Loucy (cell line): ENCODE measurements around the gene ATG16L1.

Source experiments
- H2AFZ ChIP-seq: fragments of 200-600 bp; sonication (generic); 2 replicates; pipeline ENCODE4 v1.6.0; 2016; ENCODE audit warnings: antibody characterized with exemption, mild to moderate bottlenecking, low read length, moderate library complexity
- H3F3A ChIP-seq: fragments of 200-600 bp; 2 replicates; pipeline ENCODE4 v1.6.0; 2016; ENCODE audit warnings: antibody characterized with exemption, low read depth, mild to moderate bottlenecking
- H3K27me3 ChIP-seq: fragments of 200-600 bp; sonication (generic); 2 replicates; pipeline ENCODE4 v1.6.1; 2014; ENCODE audit warnings: low read length, mild to moderate bottlenecking; ENCODE audit not compliant: insufficient read depth, poor library complexity, severe bottlenecking
- H3K36me3 ChIP-seq: fragments of 200-600 bp; sonication (generic); 2 replicates; pipeline ENCODE4 v1.6.1; 2016; ENCODE audit warnings: low read length; ENCODE audit not compliant: insufficient read depth
- H3K4me1 ChIP-seq: fragments of 200-600 bp; sonication (generic); 2 replicates; pipeline ENCODE4 v1.5.1; 2014; ENCODE audit warnings: low read length, mild to moderate bottlenecking; ENCODE audit not compliant: insufficient read depth, poor library complexity, severe bottlenecking
- H3K4me2 ChIP-seq: fragments of 200-600 bp; sonication (generic); 2 replicates; pipeline ENCODE4 v1.6.0; 2014; ENCODE audit warnings: antibody characterized with exemption, low read length, low read depth, mild to moderate bottlenecking; ENCODE audit not compliant: poor library complexity, severe bottlenecking
- H3K4me3 ChIP-seq: fragments of 200-600 bp; sonication (generic); 2 replicates; pipeline ENCODE4 v1.5.1; 2014; ENCODE audit warnings: low read length, mild to moderate bottlenecking, mixed read lengths; ENCODE audit not compliant: poor library complexity, severe bottlenecking
- H3K79me2 ChIP-seq: fragments of 200-600 bp; sonication (generic); 2 replicates; pipeline ENCODE4 v1.6.1; 2014; ENCODE audit warnings: low read length; ENCODE audit not compliant: insufficient read depth
- H3K9ac ChIP-seq: fragments of 200-600 bp; sonication (generic); 2 replicates; pipeline ENCODE4 v1.6.0; 2014; ENCODE audit warnings: mild to moderate bottlenecking, low read depth, low read length, moderate library complexity; ENCODE audit not compliant: poor library complexity, severe bottlenecking
- H3K9me2 ChIP-seq: fragments of 200-600 bp; sonication (generic); replicated peaks from 2 replicates; pipeline ENCODE4 v1.6.1; 2016; ENCODE audit warnings: low read depth, low read length, mixed read lengths
- H3K9me3 ChIP-seq: fragments of 200-600 bp; sonication (generic); 2 replicates; pipeline ENCODE4 v1.6.1; 2014; ENCODE audit warnings: mild to moderate bottlenecking, antibody characterized with exemption, low read length, low read depth; ENCODE audit not compliant: insufficient read depth
- H4K20me1 ChIP-seq: fragments of 200-600 bp; sonication (generic); 2 replicates; pipeline ENCODE4 v1.6.0; 2014; ENCODE audit warnings: antibody characterized with exemption, low read length, mild to moderate bottlenecking; ENCODE audit not compliant: insufficient read depth, poor library complexity, severe bottlenecking
- EZH2phosphoT487 ChIP-seq: fragments of 200-600 bp; IDR thresholded peaks from 2 replicates; pipeline ENCODE4 v1.6.1; 2018; ENCODE audit warnings: antibody characterized with exemption, mild to moderate bottlenecking, moderate library complexity, borderline replicate concordance
- TF ChIP-seq, protein P1 (sequence below): fragments of 200-600 bp; sonication (generic); conservative IDR thresholded peaks from 2 replicates; pipeline ENCODE4 v1.5.1; 2014; ENCODE audit warnings: mild to moderate bottlenecking, antibody characterized with exemption, low read length

ATG16L1 gene

GRCh38 chr2:233270951-233271350 lies 19.5 kb downstream of the ATG16L1 start:
- no peak overlapping the region for H2AFZ ChIP-seq
- no peaks in the 10 kb centered on the region for H3K27me3 ChIP-seq
- peaks cover 72% of the 10 kb centered on the region for H3K36me3 ChIP-seq
- no peaks in the 10 kb centered on the region for H4K20me1 ChIP-seq
- H3K79me2 ChIP-seq, result 0 out of 2 replicates have a peak, but pooled peaks cover 18% of the 10 kb centered on the region
- H3K9me3 ChIP-seq, result no peaks in the 10 kb centered on the region
- H3K4me2 ChIP-seq, result peak overlapping the region; percentile 63
- H3K9ac ChIP-seq, result peak overlapping the region; percentile 17
- peaks cover 43% of the 10 kb centered on the region for H3K4me1 ChIP-seq
- peaks cover 15% of the 10 kb centered on the region; the same call in 1 of the 2 replicates for H3F3A ChIP-seq
- no peaks in the 10 kb centered on the region for H3K9me2 ChIP-seq
- peak overlapping the region; percentile 19 for H3K4me3 ChIP-seq
- TF ChIP-seq, protein P1, sequence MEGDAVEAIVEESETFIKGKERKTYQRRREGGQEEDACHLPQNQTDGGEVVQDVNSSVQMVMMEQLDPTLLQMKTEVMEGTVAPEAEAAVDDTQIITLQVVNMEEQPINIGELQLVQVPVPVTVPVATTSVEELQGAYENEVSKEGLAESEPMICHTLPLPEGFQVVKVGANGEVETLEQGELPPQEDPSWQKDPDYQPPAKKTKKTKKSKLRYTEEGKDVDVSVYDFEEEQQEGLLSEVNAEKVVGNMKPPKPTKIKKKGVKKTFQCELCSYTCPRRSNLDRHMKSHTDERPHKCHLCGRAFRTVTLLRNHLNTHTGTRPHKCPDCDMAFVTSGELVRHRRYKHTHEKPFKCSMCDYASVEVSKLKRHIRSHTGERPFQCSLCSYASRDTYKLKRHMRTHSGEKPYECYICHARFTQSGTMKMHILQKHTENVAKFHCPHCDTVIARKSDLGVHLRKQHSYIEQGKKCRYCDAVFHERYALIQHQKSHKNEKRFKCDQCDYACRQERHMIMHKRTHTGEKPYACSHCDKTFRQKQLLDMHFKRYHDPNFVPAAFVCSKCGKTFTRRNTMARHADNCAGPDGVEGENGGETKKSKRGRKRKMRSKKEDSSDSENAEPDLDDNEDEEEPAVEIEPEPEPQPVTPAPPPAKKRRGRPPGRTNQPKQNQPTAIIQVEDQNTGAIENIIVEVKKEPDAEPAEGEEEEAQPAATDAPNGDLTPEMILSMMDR, result no peak
- TF ChIP-seq EZH2phosphoT487, result no peak

GRCh38 chr2:233271693-233272092 lies 20.2 kb downstream of the ATG16L1 start:
- H3K4me3 ChIP-seq, result no peak overlapping the region
- peaks cover 43% of the 10 kb centered on the region for H3K4me1 ChIP-seq
- H3K79me2 ChIP-seq, result 0 out of 2 replicates have a peak, but pooled peaks cover 18% of the 10 kb centered on the region
- no peak overlapping the region for H2AFZ ChIP-seq
- no peaks in the 10 kb centered on the region for H3K9me2 ChIP-seq
- peaks cover 72% of the 10 kb centered on the region for H3K36me3 ChIP-seq
- TF ChIP-seq, protein P1, result no peak
- TF ChIP-seq EZH2phosphoT487, result no peak
- no peak overlapping the region for H3K4me2 ChIP-seq
- H3K9ac ChIP-seq, result no peak overlapping the region
- no peaks in the 10 kb centered on the region for H4K20me1 ChIP-seq
- H3K9me3 ChIP-seq, result no peaks in the 10 kb centered on the region
- H3K27me3 ChIP-seq, result no peaks in the 10 kb centered on the region
- H3F3A ChIP-seq, result peaks cover 12% of the 10 kb centered on the region; the same call in 1 of the 2 replicates

GRCh38 chr2:233273120-233273519 lies 21.6 kb downstream of the ATG16L1 start:
- no peak for TF ChIP-seq EZH2phosphoT487
- TF ChIP-seq, protein P1, result no peak
- Histone ChIP-seq H3K79me2 (0 out of 2 replicates have a peak, but pooled peaks cover 18% of the 10 kb centered on the region), H3F3A (peaks cover 7% of the 10 kb centered on the region; the same call in 1 of the 2 replicates)

More at GRCh38 chr2:233273120-233273519, 21.6 kb downstream of the ATG16L1 start:
- Histone ChIP-seq H3K36me3 (peaks cover 82% of the 10 kb centered on the region), H3K9ac (no peak overlapping the region), H3K9me3 (no peaks in the 10 kb centered on the region), H4K20me1 (no peaks in the 10 kb centered on the region), H2AFZ (no peak overlapping the region), H3K4me3 (no peak overlapping the region), H3K9me2 (no peaks in the 10 kb centered on the region), H3K27me3 (no peaks in the 10 kb centered on the region), H3K4me1 (peaks cover 34% of the 10 kb centered on the region), H3K4me2 (no peak overlapping the region)
